Effector memory CD4-positive, alpha-beta T cell (primary cell): ENCODE results near the gene LRBA.

Experiments
- DNase-seq, 3 donors: peaks; one replicate each; pipeline ENCODE4 v3.0.0-alpha.2; 2020
- H3K27ac ChIP-seq: 2 replicates; pipeline ENCODE4 v1.7.0; 2013; ENCODE audit warnings: mild to moderate bottlenecking, low read length, moderate library complexity; ENCODE audit not compliant: insufficient read depth, poor library complexity, severe bottlenecking
- H3K27me3 ChIP-seq: replicated peaks from 2 replicates; pipeline ENCODE4 v1.7.0; 2013; ENCODE audit warnings: mild to moderate bottlenecking, low read length; ENCODE audit not compliant: insufficient read depth, control insufficient read depth, poor library complexity, severe bottlenecking
- H3K36me3 ChIP-seq: 2 replicates; pipeline ENCODE4 v1.7.0; 2013; ENCODE audit warnings: mild to moderate bottlenecking, low read length, moderate library complexity; ENCODE audit not compliant: control insufficient read depth, insufficient read depth
- H3K4me1 ChIP-seq: 2 replicates; pipeline ENCODE4 v1.7.0; 2013; ENCODE audit warnings: low read length, mild to moderate bottlenecking; ENCODE audit not compliant: control insufficient read depth, insufficient read depth, poor library complexity, severe bottlenecking
- H3K4me3 ChIP-seq: 2 replicates; pipeline ENCODE4 v1.7.0; 2013; ENCODE audit warnings: low read length, low read depth, mild to moderate bottlenecking; ENCODE audit not compliant: insufficient read depth, poor library complexity, severe bottlenecking
- H3K9me3 ChIP-seq: 2 replicates; pipeline ENCODE4 v1.7.0; 2013; ENCODE audit warnings: mild to moderate bottlenecking, low read length, moderate library complexity; ENCODE audit not compliant: control insufficient read depth

Gene LRBA

GRCh38 chr4:150875367-150875766 lies 139.7 kb downstream of the LRBA start:
- Histone ChIP-seq H3K4me1 (no peaks in the 10 kb centered on the region), H3K36me3 (peaks cover 5% of the 10 kb centered on the region), H3K9me3 (no peaks in the 10 kb centered on the region)

GRCh38 chr4:150874338-150875226 lies 140.5 kb downstream of the LRBA start:
- peaks cover 9% of the 10 kb centered on the region for H3K36me3 ChIP-seq
- H3K9me3 ChIP-seq, result no peaks in the 10 kb centered on the region
- no peak for DNase-seq
- H3K4me1 ChIP-seq, result no peaks in the 10 kb centered on the region
- no peak overlapping the region for H3K27ac ChIP-seq
- no peaks in the 10 kb centered on the region for H3K27me3 ChIP-seq
- H3K4me3 ChIP-seq, result no peak overlapping the region

More at GRCh38 chr4:150875367-150875766, 139.7 kb downstream of the LRBA start:
- DNase-seq, result no peak
- no peak overlapping the region for H3K4me3 ChIP-seq
- no peaks in the 10 kb centered on the region for H3K27me3 ChIP-seq
- no peak overlapping the region for H3K27ac ChIP-seq

- no peak overlapping the region for H3K4me3 ChIP-seq
- no peak overlapping the region for H3K27ac ChIP-seq
- H3K4me1 ChIP-seq, result no peaks in the 10 kb centered on the region
- H3K9me3 ChIP-seq, result no peaks in the 10 kb centered on the region
- peaks cover 6% of the 10 kb centered on the region for H3K36me3 ChIP-seq
- H3K27me3 ChIP-seq, result no peaks in the 10 kb centered on the region
- DNase-seq, result peak in 1 of 3 donors; percentile 14
These were observed 147.9 kb downstream of the LRBA start for GRCh38 chr4:150867148-150867547.

- no peaks in the 10 kb centered on the region for H3K9me3 ChIP-seq
- no peaks in the 10 kb centered on the region for H3K36me3 ChIP-seq
- no peak overlapping the region for H3K27ac ChIP-seq
- no peaks in the 10 kb centered on the region for H3K27me3 ChIP-seq
- DNase-seq, result no peak
- no peaks in the 10 kb centered on the region for H3K4me1 ChIP-seq
- H3K4me3 ChIP-seq, result no peak overlapping the region
These were observed 151.6 kb downstream of the LRBA start for GRCh38 chr4:150863456-150863855.

- no peak for DNase-seq
- Histone ChIP-seq H3K36me3 (no peaks in the 10 kb centered on the region), H3K27ac (no peak overlapping the region), H3K4me3 (no peak overlapping the region), H3K9me3 (no peaks in the 10 kb centered on the region), H3K27me3 (no peaks in the 10 kb centered on the region), H3K4me1 (no peaks in the 10 kb centered on the region)
These were observed 152.3 kb downstream of the LRBA start for GRCh38 chr4:150862829-150863228.

- peaks cover 3% of the 10 kb centered on the region for H3K36me3 ChIP-seq
- H3K27ac ChIP-seq, result no peak overlapping the region
- no peaks in the 10 kb centered on the region for H3K9me3 ChIP-seq
- H3K4me1 ChIP-seq, result no peaks in the 10 kb centered on the region
- no peak for DNase-seq
- no peaks in the 10 kb centered on the region for H3K27me3 ChIP-seq
- H3K4me3 ChIP-seq, result no peak overlapping the region
These were observed 155.6 kb downstream of the LRBA start for GRCh38 chr4:150859453-150859852.

GRCh38 chr4:150855981-150856510 lies 159.0 kb downstream of the LRBA start:
- DNase-seq, result no peak
- Histone ChIP-seq H3K27ac (no peak overlapping the region), H3K27me3 (no peaks in the 10 kb centered on the region), H3K4me1 (no peaks in the 10 kb centered on the region), H3K9me3 (no peaks in the 10 kb centered on the region), H3K4me3 (no peak overlapping the region), H3K36me3 (peaks cover 9% of the 10 kb centered on the region)

- H3K4me3 ChIP-seq, result no peak overlapping the region
- no peaks in the 10 kb centered on the region for H3K9me3 ChIP-seq
These were observed 160.5 kb downstream of the LRBA start for GRCh38 chr4:150854600-150854999.

GRCh38 chr4:150853882-150854281 lies 161.2 kb downstream of the LRBA start:
- no peaks in the 10 kb centered on the region for H3K9me3 ChIP-seq

More at GRCh38 chr4:150854600-150854999, 160.5 kb downstream of the LRBA start:
- no peak overlapping the region for H3K27ac ChIP-seq
- H3K36me3 ChIP-seq, result peaks cover 21% of the 10 kb centered on the region
- no peaks in the 10 kb centered on the region for H3K4me1 ChIP-seq
- no peak for DNase-seq
- H3K27me3 ChIP-seq, result no peaks in the 10 kb centered on the region

GRCh38 chr4:150852216-150852615 lies 162.9 kb downstream of the LRBA start:
- H3K9me3 ChIP-seq, result no peaks in the 10 kb centered on the region
- no peaks in the 10 kb centered on the region for H3K27me3 ChIP-seq
- no peak for DNase-seq
- no peak overlapping the region for H3K4me3 ChIP-seq
- H3K36me3 ChIP-seq, result peaks cover 38% of the 10 kb centered on the region
- H3K27ac ChIP-seq, result no peak overlapping the region
- H3K4me1 ChIP-seq, result no peaks in the 10 kb centered on the region

More at GRCh38 chr4:150853882-150854281, 161.2 kb downstream of the LRBA start:
- DNase-seq, result no peak
- Histone ChIP-seq H3K4me1 (no peaks in the 10 kb centered on the region), H3K4me3 (no peak overlapping the region), H3K27me3 (no peaks in the 10 kb centered on the region), H3K36me3 (peaks cover 28% of the 10 kb centered on the region), H3K27ac (no peak overlapping the region)
